Peyer's patch (tissue), 4 donors: ENCODE measurements around the gene ADM2. TPM values are rescaled to one million over a fixed set of nuclear protein-coding genes. Genes with fewer than 3 reads are reported as not detected.
A peak's percentile ranks its signal among the peaks of the same experiment; 100 is the strongest.

Source experiments
- DNase-seq, 3 donors: peaks; one replicate each; pipeline ENCODE4 v3.0.0-alpha.2; 2017 to 2019
- H3K27ac ChIP-seq, 4 donors: fragments of 200-600 bp; sonication (generic); one replicate each; pipeline ENCODE4 v1.5.1; 2016 to 2019
- H3K27me3 ChIP-seq, 2 donors: fragments of 200-600 bp; sonication (generic); one replicate each; pipeline ENCODE4 v1.5.1; 2019
- H3K36me3 ChIP-seq, 3 donors: fragments of 200-600 bp; sonication (generic); one replicate each; pipeline ENCODE4 v1.5.1; 2016 to 2019
- H3K4me1 ChIP-seq, 4 donors: fragments of 200-600 bp; sonication (generic); one replicate each; pipeline ENCODE4 v1.5.1; 2016 to 2019
- H3K4me3 ChIP-seq, 4 donors: fragments of 200-600 bp; sonication (generic); 1 replicate in 3 of 4; 2 replicates in 1 of 4; pipeline ENCODE4 v1.5.1; 2016 to 2019; ENCODE audit warnings: mild to moderate bottlenecking in 1 of 4
- H3K9me3 ChIP-seq, 4 donors: fragments of 200-600 bp; sonication (generic); one replicate each; pipeline ENCODE4 v1.5.1; 2016 to 2019; ENCODE audit warnings: mild to moderate bottlenecking in 1 of 4
- POLR2A ChIP-seq, 2 donors: fragments of 450-650 bp; IDR thresholded peaks; one replicate each; pipeline ENCODE4 v1.5.1; 2017; ENCODE audit warnings: antibody characterized with exemption in 2 of 2, mild to moderate bottlenecking in 2 of 2, moderate library complexity in 2 of 2
- total RNA-seq, 4 donors: library from RNA; depleted of rRNA; stranded (reverse); fragments of >200 nt; gene quantifications; one replicate each; pipeline ENCODE4 v1.1.0, GENCODE V29; 2016
- TF ChIP-seq, protein P1 (sequence below), 6 experiments: fragments of 450-650 bp in 4 of 6; fragments of 200-600 bp in 2 of 6; sonication (generic) in 1 of 6; IDR thresholded peaks; one replicate each; pipeline ENCODE4 v1.5.1; 2017 to 2019; ENCODE audit warnings: antibody characterized with exemption in 6 of 6, mild to moderate bottlenecking in 3 of 6, moderate library complexity in 1 of 6

The ADM2 gene
- total RNA-seq, 4 donors from 2014 or later: 0.83 to 8.4 (median 5.8) TPM

DNA sequence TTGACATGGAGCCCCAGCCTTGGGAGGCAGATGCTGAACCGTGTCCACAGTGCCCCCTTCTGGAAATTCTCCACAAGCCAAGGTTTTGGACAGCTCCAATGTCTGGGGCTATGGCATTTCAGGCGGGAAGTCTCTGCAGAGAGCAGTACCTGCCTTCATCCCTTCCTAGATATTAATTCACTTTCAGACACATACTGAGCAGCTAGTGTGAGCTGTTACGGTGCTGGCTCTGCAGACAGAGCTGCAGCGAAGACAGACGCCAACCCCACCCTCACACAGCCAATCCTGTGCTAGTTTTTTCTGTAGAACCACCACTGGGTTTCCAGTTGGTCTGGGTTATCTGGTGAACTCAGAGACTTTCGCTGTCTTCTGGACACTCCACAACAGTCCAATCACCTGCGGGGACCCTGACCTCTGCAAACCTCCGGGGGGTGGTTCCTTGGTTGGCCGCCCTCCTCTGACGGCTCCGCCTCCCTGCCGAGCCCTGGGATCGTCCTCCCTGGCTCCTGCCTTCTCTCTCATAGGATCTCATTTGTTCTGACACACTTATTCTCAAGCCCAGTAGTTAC is 17.1 kb downstream of the ADM2 start:
- TF ChIP-seq POLR2A (IDR thresholded peaks at IDR 0.05): no peak
- TF ChIP-seq, protein P1, sequence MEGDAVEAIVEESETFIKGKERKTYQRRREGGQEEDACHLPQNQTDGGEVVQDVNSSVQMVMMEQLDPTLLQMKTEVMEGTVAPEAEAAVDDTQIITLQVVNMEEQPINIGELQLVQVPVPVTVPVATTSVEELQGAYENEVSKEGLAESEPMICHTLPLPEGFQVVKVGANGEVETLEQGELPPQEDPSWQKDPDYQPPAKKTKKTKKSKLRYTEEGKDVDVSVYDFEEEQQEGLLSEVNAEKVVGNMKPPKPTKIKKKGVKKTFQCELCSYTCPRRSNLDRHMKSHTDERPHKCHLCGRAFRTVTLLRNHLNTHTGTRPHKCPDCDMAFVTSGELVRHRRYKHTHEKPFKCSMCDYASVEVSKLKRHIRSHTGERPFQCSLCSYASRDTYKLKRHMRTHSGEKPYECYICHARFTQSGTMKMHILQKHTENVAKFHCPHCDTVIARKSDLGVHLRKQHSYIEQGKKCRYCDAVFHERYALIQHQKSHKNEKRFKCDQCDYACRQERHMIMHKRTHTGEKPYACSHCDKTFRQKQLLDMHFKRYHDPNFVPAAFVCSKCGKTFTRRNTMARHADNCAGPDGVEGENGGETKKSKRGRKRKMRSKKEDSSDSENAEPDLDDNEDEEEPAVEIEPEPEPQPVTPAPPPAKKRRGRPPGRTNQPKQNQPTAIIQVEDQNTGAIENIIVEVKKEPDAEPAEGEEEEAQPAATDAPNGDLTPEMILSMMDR (IDR thresholded peaks at IDR 0.05): peak; percentile 45 to 80 (median 66)
- peak overlapping the region in 1 of 4 donors; percentile 16 for H3K4me3 ChIP-seq
- peak overlapping the region in 2 of 4 donors; percentile 42 to 57 for H3K27ac ChIP-seq

DNA sequence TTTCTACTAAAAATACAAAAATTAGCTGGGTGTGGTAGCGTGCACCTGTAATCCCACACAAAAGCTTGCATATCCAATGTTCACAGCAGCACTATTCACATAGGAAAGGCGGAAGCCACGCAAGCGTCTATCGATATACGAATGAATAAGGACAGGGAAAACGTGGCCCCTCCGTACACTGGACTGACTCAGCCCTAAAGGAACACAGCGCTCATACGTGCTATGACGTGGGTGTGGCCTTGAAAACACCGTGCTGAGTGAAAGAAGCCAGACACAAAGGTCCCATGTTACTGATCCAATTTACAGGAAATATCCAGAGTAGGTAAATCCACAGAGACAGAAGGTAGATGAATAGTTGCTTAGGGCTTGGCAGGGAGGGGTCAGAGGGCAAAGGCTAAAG is 19.1 kb downstream of the ADM2 start:
- DNase-seq: no peak
- no peak overlapping the region for H3K4me3 ChIP-seq
- no peak overlapping the region for H3K27ac ChIP-seq
- peaks cover 0 to 22% (median 2%) of the 10 kb centered on the region in 4 donors for H3K4me1 ChIP-seq
- peaks cover 0 to 32% (median 0%) of the 10 kb centered on the region in 3 donors for H3K36me3 ChIP-seq
- TF ChIP-seq, protein P1 (IDR thresholded peaks at IDR 0.05): no peak
- TF ChIP-seq POLR2A (IDR thresholded peaks at IDR 0.05): no peak
- H3K9me3 ChIP-seq: no peaks in the 10 kb centered on the region
- H3K27me3 ChIP-seq: no peaks in the 10 kb centered on the region

More for the DNA sequence above, 17.1 kb downstream of the ADM2 start:
- peaks cover 0 to 15% (median 0%) of the 10 kb centered on the region in 3 donors for H3K36me3 ChIP-seq
- peak; percentile 70 to 89 (median 73) for DNase-seq
- H3K9me3 ChIP-seq: no peaks in the 10 kb centered on the region
- H3K4me1 ChIP-seq: peaks cover 0 to 14% (median 2%) of the 10 kb centered on the region in 4 donors
- H3K27me3 ChIP-seq: no peaks in the 10 kb centered on the region

DNA sequence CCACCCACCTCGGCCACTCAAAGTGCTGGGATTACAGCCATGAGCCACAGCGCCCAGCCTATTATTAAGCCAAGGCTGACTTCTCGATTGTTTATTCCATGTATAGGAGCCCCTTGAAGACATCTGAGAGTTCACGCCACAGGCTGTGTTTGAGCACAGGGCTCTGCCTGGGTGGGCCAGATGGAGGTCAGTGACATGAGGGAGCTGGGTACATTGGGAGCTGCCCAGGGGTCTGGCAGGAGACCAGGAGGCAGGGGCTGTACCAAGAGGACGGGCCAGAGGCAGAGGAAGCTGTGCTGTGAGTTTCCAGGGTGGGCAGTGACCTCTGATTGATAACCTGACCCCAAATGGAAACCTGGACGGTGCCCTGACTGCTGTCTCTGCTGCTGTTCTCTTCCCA is 20.8 kb downstream of the ADM2 start:
- Histone ChIP-seq H3K27me3 (no peaks in the 10 kb centered on the region), H3K9me3 (no peaks in the 10 kb centered on the region), H3K27ac (no peak overlapping the region), H3K4me3 (no peak overlapping the region), H3K36me3 (peaks cover 0 to 40% (median 0%) of the 10 kb centered on the region in 3 donors), H3K4me1 (peaks cover 0 to 37% (median 10%) of the 10 kb centered on the region in 4 donors)
- DNase-seq: no peak
- TF ChIP-seq, protein P1 (IDR thresholded peaks at IDR 0.05): no peak
- no peak for TF ChIP-seq POLR2A (IDR thresholded peaks at IDR 0.05)

DNA sequence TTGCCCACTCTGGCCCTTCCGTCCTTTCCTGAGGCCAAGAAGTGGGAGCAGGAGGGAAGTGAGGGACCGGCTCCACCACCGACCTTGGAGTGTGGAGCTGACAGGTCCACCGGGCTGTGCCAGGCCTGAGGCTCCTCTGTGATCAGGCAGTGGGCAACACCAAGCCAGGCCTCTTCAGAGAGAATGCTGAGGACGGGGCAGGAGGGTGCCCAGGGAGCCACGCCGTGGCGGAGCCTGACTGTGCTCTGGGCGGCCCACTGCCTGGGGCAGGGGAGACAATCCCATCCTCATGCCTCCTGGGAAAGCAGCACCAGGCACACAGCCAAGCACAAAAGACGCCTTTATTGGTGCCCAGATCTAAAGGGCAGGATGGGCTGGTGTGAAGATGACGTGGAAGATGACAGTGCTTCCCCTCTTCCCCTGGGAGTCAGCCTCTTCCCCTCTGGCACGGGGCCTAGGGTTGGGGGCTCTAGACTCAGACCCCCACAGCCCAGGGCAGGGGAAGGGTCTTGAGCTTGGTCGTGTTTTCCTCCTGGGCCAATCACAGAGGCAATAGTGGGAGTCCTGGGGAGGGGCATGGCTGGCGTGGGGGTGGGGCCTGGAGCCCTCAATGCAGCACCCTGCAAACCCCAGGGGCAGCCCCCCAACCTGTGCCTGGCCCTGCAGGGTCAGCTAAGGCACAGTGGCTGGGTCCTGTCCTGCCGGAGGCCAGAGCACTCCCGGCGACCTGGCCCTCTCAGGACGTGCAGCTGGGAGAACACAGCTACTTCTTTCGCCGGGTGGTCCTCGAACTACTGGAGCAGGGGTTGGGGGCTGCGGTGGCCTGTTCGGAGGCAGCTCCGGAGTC is 21.5 kb downstream of the ADM2 start:
- DNase-seq: no peak
- H3K9me3 ChIP-seq: no peaks in the 10 kb centered on the region
- TF ChIP-seq, protein P1 (IDR thresholded peaks at IDR 0.05): no peak
- no peak for TF ChIP-seq POLR2A (IDR thresholded peaks at IDR 0.05)
- H3K27ac ChIP-seq: no peak overlapping the region
- peaks cover 0 to 40% (median 0%) of the 10 kb centered on the region in 3 donors for H3K36me3 ChIP-seq
- H3K27me3 ChIP-seq: no peaks in the 10 kb centered on the region
- H3K4me3 ChIP-seq: no peak overlapping the region
- H3K4me1 ChIP-seq: peaks cover 0 to 31% (median 10%) of the 10 kb centered on the region in 4 donors

DNA sequence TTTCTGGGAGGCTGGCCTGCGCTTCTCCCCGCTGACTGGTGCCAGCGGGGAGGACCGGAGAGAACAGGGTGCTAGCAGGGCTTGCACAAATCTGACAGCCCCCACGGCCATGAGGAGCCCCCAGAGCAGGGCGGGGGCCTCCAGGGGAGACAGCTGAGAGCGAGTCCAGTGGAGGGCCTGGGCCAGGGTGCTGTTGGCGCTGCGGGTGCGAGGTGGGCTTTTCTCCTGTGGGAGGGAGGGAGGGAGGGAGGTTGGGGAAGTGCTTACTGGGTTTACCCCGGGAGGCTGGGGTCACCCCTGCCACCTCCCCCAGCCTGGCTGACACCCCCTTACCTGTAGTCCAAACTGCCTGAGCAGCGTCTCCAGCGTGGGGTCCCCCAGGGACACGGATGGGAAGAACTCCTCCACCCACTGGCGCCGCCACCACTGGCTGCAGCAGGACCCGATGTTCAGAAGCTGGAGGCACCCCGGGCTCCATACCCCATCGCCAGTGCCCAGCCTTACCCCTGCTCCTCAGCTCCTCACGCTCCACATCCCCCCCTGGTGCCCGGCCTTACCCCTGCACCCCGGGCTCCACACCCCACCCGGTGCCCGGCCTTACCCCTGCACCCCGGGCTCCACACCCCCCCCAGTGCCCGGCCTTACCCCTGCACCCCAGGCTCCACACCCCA is 22.3 kb downstream of the ADM2 start:
- DNase-seq: no peak
- H3K9me3 ChIP-seq: no peaks in the 10 kb centered on the region
- peaks cover 0 to 40% (median 0%) of the 10 kb centered on the region in 3 donors for H3K36me3 ChIP-seq
- no peaks in the 10 kb centered on the region for H3K27me3 ChIP-seq
- TF ChIP-seq, protein P1 (IDR thresholded peaks at IDR 0.05): no peak
- no peak for TF ChIP-seq POLR2A (IDR thresholded peaks at IDR 0.05)
- H3K4me1 ChIP-seq: peaks cover 0 to 25% (median 8%) of the 10 kb centered on the region in 4 donors
- H3K27ac ChIP-seq: no peak overlapping the region
- H3K4me3 ChIP-seq: no peak overlapping the region
